Hepatocyte (in vitro differentiated cells): ENCODE results near the gene MX1.

ENCODE experiments used
- EZH2phosphoT487 ChIP-seq: fragments of 200-600 bp; sonication (generic); IDR thresholded peaks from one replicate; pipeline ENCODE4 v1.6.1; 2018; ENCODE audit warnings: antibody characterized with exemption, mild to moderate bottlenecking, low read depth, moderate library complexity; ENCODE audit not compliant: unreplicated experiment, severe bottlenecking
- TF ChIP-seq, protein P1 (sequence below): fragments of 200-600 bp; sonication (generic); IDR thresholded peaks from 2 replicates; pipeline ENCODE4 v1.5.1; 2016; ENCODE audit warnings: antibody characterized with exemption, mild to moderate bottlenecking; ENCODE audit not compliant: poor library complexity

DNA sequence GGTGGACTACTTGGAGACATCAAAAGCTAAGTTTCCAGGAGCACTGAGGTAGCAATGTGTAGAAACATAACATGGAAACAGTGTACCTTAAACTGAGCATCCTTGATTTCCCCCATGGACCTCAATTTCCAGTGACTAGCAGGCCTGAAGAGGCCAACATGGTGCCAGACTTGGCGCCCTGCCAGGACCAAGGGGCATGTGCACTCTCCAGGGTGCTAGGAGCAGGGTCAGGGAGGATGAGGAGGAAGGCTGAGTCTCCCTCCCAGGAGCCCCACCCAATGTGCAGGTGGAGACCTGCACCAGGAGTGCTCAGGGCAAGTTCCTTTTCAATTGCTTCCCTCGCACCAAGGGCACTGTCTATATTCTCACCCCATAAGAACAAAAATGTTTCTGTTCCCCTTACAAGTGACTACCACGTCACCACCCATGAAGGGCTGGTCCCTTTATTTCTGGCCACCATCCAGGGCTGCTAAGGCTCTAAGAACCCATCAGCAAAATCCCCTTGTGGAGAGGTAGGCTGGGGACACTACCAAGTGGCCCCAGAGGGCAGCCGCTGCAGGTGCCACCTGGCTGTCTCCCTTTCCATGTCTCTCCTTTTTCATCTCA is 39.2 kb downstream of the MX1 start:
- TF ChIP-seq, protein P1, sequence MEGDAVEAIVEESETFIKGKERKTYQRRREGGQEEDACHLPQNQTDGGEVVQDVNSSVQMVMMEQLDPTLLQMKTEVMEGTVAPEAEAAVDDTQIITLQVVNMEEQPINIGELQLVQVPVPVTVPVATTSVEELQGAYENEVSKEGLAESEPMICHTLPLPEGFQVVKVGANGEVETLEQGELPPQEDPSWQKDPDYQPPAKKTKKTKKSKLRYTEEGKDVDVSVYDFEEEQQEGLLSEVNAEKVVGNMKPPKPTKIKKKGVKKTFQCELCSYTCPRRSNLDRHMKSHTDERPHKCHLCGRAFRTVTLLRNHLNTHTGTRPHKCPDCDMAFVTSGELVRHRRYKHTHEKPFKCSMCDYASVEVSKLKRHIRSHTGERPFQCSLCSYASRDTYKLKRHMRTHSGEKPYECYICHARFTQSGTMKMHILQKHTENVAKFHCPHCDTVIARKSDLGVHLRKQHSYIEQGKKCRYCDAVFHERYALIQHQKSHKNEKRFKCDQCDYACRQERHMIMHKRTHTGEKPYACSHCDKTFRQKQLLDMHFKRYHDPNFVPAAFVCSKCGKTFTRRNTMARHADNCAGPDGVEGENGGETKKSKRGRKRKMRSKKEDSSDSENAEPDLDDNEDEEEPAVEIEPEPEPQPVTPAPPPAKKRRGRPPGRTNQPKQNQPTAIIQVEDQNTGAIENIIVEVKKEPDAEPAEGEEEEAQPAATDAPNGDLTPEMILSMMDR, result no peak
- TF ChIP-seq EZH2phosphoT487, result no peak
